HG02885 (cell line): Measurements from ENCODE around the gene NUAK2.

Source experiments
- ATAC-seq: cut with Tn5 transposase; IDR thresholded peaks from one replicate; pipeline ENCODE4 v1.9.1; 2021; ENCODE audit warnings: mild to moderate bottlenecking; ENCODE audit not compliant: unreplicated experiment, poor library complexity

NUAK2 gene

DNA sequence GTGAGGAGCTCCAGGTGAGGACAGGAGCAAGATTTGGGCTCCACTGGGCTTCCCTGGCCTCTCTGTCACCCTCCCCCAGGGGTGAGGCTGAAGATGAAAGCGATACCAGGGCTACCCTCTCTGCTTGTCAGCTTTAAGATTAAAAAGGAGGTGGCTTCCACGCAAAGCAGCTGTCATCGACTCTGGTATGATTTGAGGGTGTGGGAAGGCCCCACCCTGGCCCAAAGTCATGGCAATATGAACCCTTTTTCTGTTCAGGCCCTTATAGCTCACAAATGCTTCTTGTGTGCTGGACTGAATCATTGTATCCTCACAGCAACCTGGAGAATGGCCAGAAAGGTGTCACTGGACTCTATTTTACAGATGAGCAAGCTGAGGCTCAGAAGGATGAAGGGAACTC, 41.6 kb downstream of the NUAK2 start:
- no peak for ATAC-seq

DNA sequence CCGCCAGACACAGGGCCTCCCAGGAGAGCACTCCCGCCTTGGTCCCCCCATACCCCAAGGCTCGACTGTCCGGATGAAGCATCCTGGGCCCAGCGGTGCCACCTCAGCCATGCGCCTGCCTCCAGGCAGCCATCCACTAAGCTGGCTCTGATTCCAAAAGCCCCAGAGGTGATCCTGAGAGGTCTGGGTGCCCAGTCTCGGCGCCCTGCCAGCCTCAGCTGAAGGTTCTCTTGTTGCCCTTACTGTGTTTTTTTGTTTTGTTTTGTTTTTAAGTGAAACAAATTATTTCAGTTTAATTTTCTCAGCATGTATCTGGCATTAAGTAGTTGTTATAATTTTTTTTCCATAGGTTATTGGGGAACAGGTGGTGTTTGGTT, 44.9 kb downstream of the NUAK2 start:
- no peak for ATAC-seq

DNA sequence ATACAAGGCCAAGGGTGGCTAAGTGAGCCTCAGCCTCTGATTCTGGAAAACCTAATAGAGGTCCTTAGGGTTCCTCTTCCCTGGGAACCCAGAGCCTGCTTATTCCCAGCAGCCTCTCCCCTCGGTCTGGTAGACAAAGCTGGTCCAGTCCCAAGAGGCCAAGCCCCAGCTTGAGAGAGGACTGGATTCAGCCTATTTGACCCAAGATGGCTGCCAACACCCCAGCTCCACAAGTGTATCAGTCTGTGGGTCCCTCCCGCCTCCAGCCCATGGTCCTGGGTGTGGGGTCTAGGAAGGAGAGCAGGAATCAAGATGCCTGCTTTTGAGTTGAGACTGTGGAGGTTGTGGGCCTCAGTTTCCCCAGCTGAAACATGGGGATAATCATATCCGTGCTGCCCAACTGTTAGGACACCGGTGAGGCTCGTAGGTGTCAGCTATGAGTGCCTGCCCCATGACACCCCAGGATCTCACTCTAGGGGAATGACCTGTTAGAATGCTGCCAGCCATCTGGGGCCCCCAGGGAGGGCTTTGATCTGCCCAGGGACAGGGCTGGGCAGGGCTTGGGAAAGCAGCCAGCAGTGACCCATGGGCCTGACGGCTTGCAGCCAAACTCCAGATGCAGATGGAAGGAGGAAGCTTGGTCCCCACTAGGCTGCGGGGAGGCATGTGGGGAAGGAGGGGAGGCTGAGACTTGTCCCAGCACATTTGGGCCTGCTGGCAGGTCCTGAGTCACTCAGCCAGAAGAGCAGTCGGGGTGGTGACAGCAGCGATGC, 45.4 kb downstream of the NUAK2 start:
- no peak for ATAC-seq

DNA sequence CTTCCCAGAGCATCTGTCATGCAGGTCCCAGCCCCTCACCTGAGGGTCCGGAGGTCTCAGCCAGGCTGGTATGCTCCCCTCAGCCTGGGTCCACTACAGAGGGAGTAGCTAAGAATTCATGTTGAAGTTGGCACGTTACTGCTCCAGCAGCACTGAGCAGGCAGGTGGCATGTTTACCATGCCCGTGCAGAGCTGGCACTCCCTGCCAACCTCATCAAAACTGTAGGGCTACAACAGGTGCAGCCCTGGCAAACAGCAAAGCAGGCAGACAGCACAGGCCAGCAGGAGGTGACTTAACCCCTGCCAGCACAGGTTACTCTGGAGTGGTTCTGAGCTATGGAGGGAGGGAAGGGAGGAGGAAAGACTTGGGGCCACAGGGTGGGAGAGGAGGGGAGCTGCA, 46.4 kb downstream of the NUAK2 start:
- ATAC-seq, result no peak

DNA sequence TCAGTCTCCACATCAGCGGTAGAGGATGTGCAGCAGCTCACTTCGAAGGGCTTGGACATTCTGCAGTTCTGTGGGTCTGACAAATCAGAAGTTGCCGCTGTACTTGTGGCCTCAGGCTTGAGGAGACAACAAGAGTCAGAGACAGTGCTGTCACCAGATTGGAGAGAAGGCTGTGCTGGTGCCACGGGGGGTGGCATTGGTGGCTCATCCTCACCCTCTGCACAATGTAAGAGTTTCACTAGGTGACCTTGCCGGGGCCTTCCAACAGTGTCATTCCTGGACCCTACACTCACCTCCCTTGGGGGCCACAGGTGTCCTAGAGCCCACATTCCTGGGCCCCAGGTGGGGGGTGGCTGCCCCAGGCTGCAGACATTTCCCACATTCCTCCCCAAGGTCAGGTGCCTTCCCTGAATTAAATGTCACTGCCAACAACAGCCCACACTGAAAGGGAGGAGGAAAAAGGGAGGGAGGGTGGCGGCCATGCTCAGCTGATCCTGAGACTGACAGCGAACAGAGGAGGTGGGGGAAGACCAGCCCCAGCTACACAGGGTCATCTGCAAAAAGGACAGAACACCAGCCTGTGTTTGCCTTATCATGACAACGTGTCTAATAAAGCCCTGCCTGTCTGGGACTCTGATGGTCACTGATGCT, 47.4 kb downstream of the NUAK2 start:
- peak; percentile 25 for ATAC-seq

DNA sequence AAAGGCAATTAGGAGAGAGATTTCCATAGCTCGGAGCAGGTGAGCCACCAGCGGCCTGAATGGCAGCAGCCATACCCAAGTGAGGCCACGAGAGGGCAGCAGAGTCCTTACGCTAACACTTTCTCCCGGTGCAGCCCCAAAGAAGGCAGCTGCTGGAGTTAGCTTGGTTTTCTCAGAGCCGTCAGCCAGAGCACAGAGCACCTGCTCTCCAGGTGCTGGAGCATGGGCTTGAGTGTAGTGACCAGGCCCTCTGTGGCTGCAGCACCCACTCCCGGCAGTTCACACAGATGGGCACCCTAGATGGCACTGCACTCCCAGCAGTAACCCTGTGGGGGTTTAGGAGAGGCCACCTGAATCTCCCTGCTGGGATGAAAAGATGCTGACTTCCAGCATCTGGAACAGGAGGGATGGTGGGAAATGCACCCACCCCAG, 48.0 kb downstream of the NUAK2 start:
- ATAC-seq, result peak; percentile 77

DNA sequence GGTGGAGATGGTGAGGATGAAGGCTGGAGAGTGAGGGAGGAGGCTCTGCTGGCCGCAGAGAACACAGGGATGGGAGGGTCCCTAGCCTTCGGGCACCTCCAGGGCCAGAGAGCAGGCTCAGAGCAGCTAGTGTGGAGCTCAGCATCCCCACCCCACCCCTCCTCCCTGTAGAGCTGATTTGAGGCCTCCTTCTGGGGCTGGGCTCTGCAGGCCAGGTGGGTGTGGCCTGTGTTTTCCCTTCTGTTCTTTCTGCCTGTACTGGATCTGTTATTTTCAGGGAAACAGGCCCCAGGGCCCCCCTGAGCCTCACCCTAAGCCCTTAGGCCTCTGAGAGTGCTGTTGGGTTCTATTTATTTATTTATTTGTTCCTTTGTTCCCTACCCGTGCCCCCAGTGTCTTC, 49.0 kb downstream of the NUAK2 start:
- no peak for ATAC-seq

DNA sequence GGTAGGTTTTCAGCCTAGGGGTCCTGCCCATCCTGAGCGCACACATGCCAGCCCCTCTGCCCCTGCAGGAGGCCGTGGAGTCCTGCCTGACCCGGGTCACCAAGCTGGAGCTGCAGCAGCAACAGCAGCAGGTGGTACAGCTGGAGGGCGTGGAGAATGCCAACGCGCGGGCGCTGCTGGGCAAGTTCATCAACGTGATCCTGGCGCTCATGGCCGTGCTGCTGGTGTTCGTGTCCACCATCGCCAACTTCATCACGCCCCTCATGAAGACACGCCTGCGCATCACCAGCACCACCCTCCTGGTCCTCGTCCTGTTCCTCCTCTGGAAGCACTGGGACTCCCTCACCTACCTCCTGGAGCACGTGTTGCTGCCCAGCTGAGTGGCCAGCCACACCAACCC, 49.8 kb downstream of the NUAK2 start:
- no peak for ATAC-seq

DNA sequence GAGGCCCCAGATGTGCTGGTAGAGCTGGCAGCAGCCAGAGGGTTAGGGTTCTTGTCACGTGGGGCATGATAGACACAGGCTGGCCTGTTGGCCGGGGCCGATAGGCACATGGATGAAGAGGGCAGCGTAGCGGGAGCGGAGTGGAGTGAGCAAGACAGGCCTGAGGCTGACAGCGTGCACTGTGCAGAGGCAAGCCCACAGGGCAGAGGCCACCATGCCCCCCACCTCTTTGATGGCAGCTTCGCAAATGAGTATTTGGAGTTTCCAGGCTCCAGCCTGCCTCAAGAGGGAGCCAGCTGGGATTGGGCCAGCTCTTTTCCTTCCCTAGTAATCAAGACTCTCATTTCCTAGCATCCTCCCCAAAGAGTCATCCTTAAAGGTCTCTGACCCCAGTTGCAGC, 50.3 kb downstream of the NUAK2 start:
- ATAC-seq, result no peak

DNA sequence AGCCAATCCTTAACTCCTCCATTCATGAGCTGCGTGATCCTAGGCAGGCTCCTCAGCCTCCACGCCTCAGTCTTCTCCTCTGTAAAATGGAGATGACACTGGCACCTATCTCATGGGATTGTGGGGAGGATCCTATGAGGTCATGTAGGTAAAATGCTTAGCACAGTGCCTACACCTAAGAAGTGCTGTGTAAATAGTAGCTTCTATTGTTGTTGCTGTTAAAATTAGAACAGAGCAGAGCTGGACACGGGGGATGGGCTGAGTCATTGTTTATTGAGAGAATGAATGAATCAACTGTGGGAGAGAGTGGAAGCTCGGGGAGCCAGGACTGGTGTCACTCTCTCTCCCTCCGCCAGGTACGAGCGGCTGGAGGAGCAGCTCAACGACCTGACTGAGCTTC, 50.8 kb downstream of the NUAK2 start:
- ATAC-seq, result no peak

DNA sequence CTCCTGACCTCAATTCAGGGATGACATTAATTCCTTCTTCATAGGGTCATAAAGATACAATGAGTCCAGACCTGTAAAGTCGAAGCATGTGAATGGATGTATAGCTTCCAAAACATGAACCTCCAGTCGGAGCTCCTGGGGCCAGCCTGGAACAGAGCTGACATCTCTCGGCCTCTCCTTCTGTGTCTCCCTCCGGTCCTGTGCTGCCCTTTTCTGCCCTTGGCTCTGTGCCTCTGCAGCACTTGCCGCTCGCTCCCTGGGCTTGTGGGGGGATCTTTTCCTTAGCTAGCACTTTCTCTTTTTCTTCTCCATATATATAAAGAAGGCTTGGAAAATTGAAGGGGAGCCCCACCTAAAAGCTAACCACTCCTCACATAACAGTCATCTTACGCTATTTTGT, 51.3 kb downstream of the NUAK2 start:
- no peak for ATAC-seq

DNA sequence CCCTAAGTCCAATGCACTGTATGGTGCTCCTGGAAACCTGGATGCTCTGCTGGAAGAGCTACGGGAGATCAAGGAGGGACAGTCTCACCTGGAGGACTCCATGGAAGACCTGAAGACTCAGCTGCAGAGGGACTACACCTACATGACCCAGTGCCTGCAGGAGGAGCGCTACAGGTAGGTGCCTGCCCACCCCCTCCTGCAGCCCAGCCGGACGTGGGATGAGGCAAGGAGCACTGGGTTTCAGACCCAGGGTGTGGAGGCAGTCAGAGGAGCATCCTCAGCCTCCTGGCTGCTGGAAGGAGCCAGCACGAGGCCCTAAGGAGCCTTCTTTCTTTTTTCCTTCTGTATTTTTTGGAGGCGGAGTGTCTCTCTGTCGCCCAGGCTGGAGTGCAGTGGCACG, 51.8 kb downstream of the NUAK2 start:
- ATAC-seq, result no peak

DNA sequence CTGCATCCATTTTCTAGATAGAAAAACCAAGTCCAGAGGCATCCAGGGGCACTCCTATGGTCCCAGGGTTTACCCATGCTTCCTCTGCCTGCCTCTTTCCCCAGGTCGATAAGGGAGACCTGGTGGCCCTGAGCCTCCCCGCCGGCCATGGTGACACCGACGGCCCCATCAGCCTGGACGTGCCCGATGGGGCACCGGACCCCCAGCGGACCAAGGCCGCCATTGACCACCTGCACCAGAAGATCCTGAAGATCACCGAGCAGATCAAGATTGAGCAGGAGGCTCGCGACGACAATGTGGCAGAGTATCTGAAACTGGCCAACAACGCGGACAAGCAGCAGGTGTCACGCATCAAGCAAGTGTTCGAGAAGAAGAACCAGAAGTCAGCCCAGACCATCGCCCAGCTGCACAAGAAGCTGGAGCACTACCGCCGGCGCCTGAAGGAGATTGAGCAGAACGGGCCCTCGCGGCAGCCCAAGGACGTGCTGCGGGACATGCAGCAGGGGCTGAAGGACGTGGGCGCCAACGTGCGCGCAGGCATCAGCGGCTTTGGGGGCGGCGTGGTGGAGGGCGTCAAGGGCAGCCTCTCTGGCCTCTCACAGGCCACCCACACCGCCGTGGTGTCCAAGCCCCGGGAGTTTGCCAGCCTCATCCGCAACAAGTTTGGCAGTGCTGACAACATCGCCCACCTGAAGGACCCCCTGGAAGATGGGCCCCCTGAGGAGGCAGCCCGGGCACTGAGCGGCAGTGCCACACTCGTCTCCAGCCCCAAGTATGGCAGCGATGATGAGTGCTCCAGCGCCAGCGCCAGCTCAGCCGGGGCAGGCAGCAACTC, 52.5 kb downstream of the NUAK2 start:
- no peak for ATAC-seq

DNA sequence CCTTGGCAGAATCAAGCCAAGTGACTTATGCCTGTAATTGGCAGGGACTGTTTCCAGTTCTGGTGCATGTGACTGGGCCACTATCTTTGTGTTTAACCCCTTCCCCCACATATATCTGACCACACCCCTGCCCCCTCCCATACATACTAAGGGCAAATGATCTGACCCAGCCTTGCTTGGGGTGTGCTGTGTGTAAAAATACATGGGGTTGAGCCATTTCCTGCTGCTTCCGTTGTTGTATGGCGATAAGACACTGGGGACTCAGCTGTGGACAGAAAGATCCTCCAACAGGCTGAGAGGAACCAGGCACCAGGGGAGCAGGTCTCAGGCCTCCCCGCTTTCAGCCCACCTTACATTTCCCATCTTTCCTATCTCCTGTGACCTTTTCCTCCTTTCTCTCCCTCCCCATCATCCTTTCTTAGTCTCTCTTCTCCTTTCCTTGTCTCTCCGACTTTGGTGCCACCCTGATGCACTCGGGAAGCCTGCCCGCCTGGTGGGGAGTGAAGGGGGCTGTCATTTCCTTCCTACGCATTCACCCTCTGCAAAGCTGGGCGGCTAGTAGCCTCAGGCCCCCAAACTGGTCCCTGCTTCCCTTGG, 54.1 kb downstream of the NUAK2 start:
- no peak for ATAC-seq

DNA sequence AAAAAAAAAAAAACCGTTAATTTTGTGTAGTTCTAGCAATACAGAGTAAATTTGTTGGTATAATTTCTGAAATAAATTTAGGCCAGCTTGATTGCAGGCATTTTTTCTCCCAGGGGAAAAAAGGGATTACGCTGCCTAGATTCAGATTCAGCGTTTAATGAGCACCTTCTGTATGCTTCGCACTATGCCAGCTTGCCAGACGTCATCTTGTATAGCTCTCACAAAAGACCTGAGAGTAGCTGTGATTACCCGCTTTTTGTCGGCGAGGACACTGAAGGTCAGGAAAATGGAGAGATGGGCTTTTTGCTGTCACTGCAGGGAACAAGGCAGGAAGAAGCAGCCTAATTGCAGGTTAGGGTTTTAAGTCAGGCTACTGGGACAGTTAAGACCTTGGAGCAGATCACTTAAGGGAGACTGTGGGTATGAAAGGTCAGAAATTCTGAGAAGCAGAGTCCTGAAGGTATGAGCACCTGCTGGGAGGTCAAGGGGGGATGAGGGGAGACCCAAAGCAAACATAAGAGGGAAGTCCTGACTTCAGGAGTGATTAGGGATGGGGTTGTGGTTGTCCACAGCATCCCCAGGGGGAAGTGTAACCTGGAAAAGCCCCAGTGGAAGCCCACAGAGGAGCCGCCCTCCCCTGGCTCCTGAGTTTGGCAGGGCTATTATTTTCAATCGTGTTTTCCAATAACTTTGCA, 54.8 kb downstream of the NUAK2 start:
- no peak for ATAC-seq

DNA sequence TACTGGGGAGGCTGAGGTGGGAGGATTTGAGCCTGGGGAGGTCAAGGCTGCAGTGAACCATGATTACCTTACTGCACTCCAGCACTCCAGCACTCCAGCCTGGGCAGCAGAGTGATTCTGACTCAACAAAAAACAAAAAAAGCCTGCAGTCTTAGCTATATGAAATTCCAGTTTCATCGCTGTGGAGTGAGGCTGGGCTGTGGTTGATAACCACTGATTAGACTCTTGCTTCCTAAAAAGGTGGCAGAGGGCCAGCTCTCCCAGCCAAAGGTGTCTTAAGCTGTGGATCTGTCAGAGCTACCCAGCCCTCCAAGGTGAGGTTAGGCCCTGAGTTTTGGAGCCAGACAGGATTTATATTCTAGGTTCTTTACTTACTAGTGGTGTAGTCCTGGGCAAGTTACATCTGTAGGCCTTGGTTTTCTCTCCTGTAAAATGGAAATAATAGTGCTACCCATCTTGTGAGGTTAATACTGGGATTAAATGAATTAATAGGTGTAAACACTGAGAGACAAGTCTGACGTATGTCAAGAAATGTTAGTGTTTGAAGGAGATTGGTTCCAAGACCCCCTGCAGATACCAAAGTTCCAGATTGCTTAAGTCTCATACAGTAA, 57.9 kb downstream of the NUAK2 start:
- no peak for ATAC-seq

DNA sequence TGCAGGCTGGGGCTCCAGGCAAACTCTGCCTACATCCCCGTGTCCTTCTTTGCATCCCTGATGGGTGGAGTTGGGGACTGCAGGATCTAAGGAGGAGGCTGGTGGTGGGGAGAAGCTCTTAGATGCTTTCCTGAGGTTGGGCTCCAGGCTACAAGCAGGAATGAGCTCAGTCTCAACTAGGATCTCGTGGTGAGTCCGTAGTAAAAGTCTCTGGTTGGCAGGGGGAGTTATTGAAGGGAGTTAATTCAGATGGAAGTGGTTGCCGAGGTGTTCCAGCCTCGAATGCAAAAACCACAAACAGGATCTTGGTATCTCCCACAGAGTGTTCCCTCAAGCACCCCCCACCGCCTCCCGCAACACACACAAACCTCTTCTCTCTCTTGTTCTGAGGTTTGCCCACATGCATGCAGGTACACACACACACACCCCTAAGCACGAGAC, 58.8 kb downstream of the NUAK2 start:
- ATAC-seq, result no peak

DNA sequence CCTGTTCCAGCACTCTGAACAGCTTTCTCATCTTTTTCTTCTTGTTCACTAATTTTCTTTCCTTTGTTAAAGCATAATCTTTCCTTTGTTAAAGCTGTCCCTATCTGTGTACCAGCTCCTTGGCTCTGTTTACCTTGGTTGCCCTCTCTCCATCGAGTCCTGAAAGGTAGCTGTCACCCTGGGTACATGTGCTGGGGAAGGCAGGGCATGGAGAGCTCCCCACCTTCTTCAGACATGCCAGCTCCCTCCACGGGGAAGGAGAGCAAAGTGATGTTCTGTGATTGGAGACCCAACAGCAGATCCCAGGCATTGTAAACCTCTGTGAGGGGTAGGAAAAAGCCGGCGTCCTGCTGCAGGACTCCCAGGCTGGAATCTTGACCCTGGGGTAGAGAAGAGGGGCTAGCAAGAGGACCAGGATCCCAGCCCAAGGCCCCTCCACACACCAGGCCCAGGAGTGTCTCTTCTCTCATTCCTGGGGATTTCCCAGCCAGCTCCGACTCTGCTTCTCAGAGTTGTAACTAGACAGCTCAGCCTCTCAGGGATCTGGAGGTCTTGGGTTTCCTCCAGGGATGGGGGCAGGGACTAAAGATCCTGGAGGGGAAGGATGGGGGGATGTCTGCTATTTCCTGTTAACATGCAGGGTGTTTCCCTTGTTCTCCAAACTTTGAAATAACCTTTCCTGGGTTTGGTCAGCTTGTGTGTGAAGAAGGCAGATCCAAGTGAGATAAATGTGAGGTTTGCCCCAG, 59.4 kb downstream of the NUAK2 start:
- no peak for ATAC-seq
